Activated CD8-positive, alpha-beta memory T cell treated with anti-CD3 and anti-CD28 coated beads, Interleukin-2, amount 50 U/mL, for 1 hour (primary cell): ENCODE results near the gene IFT81.
"Not testable (repeated sequence)": the region's sequence is repeated elsewhere in the genome, so short reads cannot be mapped to it uniquely, and the experiment has no call there.

Experiments used
- DNase-seq: peaks from one replicate; pipeline ENCODE4 v3.0.0-alpha.2; 2020; ENCODE audit errors: extremely low read depth

Gene IFT81

DNA sequence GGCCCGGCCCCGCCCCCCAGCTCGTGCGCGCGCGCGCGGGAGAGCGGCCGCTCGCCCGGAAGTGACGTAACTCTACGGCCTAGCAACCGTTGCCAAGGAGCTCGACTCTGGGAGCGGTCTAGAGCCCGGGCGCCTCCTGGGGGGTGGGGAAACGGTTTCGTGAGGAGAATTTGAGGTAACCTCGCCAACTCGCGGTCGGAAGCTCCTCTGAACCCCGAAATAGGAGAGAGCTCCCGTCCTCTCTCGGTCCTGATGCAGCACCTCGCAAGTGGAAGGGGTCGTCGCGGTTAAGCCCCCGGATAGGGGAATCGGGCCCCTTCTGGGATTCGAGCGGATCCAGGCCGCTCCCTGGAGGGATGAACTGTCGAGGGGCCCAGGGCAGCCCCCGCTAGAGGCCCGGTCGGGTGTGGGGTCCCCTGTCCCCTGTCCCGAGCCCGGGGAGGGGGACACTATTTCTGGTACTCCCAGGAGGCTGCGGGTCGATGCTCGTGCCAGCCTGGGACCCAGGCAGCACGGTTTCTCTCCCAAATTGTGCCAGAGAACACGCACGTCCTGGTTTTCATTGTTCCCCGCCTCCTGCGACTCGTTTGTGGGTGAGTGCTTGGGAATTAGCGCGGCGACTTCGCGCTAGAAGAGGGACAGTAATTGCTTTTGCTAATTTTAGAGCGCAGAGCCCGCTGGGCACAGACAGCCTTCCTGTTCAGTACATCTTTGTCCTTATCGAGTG, at the start of gene IFT81:
Gene IFT81, plus strand, starts transcription at position 89 of the 727 bp plus-strand sequence. CDS start 3,024 bp downstream, outside the sequence.
- DNase-seq = peak; percentile 87

DNA sequence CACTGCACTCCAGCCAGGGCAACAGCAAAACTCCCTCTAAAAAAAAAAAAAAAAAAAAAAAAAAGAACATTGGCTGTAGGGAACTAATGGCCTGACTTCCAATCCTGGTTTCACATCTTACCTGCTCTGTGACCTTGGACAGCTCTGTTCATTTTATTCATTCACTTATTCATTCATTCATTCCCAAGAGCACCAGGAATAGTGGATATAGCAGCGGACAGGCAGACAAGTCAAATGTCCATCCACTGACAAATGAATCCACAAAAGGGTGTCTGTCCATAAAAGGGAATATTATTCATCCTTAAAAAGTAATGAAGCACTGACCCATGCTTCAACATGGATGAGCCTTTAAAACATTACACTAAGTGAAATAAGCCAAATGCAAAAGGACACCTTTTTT, 48.3 kb upstream of the IFT81 start:
- DNase-seq = no peak

- no peak for DNase-seq
Observed at GRCh38 chr12:110077800-110078199, 46.4 kb upstream of the IFT81 start.

DNA sequence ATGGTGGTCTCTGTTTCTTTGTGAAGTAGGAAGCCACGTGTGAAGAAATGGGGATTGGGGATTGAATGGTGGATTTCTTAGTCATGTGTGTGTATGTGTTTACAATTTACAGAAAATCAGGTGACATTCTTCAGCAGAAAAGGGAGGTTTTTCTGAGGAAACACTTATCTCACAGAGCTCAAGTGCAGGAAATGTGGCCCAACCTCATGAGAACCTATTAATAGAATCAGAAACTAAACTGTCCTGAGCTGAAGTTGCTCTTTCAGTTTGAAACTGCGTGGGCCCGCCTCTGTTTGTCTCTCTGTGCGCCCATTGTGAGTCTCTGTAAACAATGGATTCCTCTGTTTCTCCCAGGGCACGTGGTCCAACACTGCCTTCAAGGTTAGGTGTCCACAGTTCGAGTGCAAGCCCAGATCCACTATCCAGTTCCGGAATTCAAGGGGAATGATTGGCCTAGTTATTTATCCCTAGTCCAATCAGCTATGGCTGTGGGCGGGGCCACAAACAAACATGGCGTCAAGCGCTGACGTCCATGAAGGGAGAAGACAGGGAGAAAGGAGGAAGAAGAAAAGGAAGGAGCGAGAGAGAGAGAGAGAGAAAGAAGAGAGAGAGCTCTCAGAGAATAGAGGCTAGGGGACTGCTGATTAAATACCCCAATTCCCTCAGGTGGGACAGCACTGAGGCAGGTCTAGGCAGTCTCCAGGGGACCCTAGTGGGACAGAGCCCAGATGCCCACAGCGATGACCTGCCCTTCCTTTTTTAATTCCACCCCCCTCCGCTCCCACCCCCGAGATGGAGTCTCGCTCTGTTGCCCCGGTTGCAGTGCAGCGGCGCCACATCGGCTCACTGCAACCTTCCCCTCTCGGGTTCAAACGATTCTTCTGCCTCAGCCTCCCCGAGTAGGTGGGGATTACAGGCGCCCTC, 44.4 kb upstream of the IFT81 start:
- peak; percentile 34 for DNase-seq

- no peak for DNase-seq
Observed at GRCh38 chr12:110080410-110080809, 43.7 kb upstream of the IFT81 start.

DNA sequence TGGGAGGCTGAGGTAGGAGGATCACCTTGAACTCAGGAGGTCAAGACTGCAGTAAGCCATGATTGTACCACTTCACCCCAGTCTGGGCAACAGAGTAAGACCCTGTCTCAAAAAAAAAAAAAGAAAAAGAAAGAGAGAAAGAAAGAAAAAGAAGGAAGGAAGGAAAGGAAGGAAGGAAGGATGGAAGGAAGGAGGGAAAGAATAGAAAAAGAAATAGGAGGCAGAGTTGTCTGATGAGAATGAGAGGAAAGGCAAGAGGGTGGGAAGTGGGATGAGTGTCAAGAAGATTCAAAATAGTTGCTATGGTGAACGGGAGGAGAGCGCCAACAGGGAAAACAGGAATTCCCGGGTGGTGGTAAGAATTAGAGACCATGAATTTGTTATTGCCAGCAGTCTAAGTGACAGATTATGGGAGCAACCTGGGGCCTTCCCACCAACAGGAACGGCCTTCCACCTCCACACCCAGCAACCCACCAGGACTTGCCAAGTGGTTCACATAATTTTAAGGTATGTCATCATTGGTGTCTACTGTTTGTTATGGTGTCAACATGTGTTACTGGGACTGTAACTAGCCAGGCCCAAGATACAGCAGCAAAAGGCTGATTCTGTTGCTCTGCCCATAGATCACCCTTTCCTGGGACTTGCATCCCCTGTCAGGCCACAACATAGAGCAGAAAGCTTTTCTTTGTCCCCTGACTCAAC, 39.7 kb upstream of the IFT81 start:
- DNase-seq = no peak

DNA sequence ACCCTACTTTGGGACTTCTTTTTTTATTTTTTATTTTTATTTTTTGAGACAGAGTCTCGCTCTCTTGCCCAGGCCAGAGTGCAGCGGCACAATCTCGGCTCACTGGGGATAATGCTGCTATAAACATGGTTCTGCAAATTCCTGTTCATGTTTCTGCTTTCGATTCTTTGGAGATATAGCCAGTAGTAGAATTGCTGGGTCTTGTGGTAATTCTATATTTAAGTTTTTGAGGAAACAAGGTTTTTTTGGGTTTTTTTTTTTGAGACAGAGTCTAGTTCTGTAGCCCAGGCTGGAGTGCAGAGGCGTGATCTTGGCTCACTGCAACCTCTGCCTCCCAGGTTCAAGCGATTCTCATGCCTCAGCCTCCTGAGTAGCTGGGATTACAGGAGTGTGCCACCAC, 35.9 kb upstream of the IFT81 start:
- DNase-seq = not testable (repeated sequence)

- no peak for DNase-seq
Observed at GRCh38 chr12:110088936-110089335, 35.2 kb upstream of the IFT81 start.

DNA sequence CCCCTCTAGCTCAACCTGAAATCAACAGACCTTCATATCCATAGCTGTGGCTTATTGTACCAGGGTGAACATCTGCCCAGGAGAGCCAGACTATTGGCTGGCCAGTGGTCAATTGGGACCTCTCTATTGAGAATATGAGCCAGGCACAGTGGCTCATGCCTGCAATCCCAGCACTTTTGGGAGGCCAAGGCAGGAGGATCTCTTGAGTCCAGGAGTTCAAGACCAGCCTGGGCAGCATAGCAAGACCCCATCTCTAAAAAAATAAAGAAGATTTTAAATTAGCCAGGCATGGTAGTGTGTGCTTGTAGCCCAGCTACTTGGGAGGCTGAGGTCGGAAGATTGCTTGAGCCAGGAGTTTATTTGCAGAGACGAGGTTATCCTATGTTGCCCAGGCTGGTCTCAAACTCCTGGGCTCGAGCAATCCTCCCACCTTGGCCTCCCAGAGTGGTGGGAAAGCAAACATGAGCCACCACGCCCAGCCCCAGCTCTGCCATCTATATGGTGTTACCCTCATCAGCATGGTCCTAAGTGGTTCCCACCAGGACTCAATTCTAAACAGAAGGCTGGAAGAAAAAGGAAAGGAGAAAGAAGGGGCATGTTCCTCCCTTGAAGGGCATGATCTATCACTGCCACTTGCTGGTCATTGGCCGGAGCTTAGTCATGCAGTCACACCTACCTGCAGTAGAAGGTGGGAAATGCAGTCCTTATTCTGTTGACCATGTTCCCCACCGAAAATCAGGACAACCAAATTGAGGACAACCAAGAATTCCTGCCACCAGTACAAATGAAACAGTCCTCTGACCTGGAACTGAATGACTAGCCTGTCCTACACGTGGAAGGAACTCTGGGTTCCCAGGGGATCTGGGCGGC, 33.7 kb upstream of the IFT81 start:
- DNase-seq = no peak

DNA sequence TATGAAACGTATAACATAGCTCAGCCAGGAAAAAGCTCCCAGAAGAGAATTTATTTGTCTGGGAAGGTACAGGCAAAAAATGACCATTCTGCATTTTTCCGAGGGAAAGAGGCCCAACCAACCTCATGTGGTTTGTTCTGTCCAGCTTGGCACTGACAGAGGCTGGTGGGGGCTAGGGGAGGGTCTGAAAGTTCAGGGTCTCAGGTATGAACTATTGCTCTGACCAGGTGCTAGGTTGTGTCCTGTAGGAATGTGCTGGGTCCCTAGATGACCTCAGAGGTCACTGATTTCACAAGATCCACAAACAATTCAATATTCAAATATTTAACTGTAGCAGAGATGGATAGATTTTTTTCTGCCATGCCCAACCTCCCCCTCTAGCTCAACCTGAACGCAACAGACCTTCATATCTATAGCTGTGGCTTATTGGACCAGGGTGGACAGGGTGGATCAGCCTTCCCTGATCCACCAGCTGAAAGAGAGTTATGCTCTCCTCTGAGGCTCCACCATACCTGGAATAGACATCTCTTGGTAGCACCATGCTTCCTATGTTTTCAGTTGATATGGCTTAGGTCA, 32.9 kb upstream of the IFT81 start:
- no peak for DNase-seq

- no peak for DNase-seq
Observed at GRCh38 chr12:110093631-110094311, 30.4 kb upstream of the IFT81 start.

DNA sequence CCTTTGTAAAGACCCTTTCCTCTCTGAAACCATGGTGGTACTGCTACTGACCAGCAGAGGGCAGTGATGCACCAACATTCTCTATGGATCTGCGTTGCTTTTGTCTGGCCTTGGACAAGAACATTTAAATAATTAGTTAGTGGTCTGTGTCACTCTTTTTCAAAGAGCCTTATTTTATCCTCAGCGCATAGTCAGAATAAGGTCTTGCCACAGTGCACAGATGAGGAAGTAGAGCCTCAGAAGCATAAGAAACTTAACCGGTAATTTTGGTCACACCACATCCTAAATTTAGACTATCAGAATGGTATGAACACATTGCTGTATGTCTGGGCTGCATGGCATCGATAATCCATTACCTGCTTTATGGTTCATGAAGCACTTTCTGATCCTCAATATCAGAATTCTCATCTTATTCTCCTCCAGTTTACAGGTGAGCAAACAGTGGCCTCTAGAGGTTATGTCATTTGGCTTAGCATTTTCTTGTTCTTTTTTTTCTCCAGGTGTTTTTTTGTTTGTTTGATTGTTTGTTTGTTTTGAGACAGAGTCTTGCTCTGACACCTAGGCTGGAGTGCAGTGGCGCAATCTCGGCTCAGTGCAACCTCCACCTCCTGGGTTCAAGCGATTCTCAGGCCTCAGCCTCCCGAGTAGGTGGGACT, 23.7 kb upstream of the IFT81 start:
- DNase-seq = no peak

DNA sequence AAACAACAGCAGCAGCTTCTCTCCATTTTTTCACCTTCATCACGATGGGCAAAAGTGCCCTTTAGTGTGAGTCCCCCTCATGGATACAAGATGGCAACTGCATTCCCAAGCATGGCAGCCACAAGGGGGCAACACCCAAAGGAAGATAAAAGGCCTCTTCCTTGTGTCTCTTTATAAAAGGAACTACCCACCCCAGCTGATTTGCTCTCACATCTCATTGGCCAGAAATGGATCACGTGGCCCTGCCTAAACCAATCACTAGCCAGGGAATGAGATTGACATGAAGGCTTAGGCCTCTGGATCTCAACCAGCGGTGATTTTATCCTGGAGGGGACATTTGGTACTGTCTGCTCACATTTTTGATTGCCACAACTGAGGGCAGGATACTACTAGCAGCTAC, 21.9 kb upstream of the IFT81 start:
- no peak for DNase-seq

- no peak for DNase-seq
Observed at GRCh38 chr12:110104188-110105094, 19.7 kb upstream of the IFT81 start.

GRCh38 chr12:110105159-110105558, 19.0 kb upstream of the IFT81 start:
- DNase-seq = no peak

GRCh38 chr12:110105986-110106385, 18.2 kb upstream of the IFT81 start:
- DNase-seq = no peak

GRCh38 chr12:110107369-110108281, 16.5 kb upstream of the IFT81 start:
- no peak for DNase-seq
